Duodenal mucosa (tissue), 2 donors: ENCODE data around the gene ALDH3A1.

Experiments used
- H3K27ac ChIP-seq: one replicate; pipeline ENCODE4 v1.7.0; 2013; ENCODE audit warnings: low read depth, low read length
- H3K27me3 ChIP-seq, 2 donors: one replicate each; pipeline ENCODE4 v1.7.0; 2013; ENCODE audit warnings: low read length in 2 of 2, control low read depth in 1 of 2; ENCODE audit not compliant: insufficient read depth in 2 of 2, control insufficient read depth in 1 of 2
- H3K36me3 ChIP-seq, 2 donors: one replicate each; pipeline ENCODE4 v1.7.0; 2013; ENCODE audit warnings: low read length in 2 of 2, control low read depth in 1 of 2; ENCODE audit not compliant: insufficient read depth in 2 of 2, control insufficient read depth in 1 of 2
- H3K4me1 ChIP-seq, 2 donors: one replicate each; pipeline ENCODE4 v1.7.0; 2013; ENCODE audit warnings: low read length in 2 of 2, control low read depth in 1 of 2; ENCODE audit not compliant: insufficient read depth in 2 of 2, control insufficient read depth in 1 of 2
- H3K4me3 ChIP-seq, 2 donors: one replicate each; pipeline ENCODE4 v1.7.0; 2013; ENCODE audit warnings: low read length in 2 of 2, low read depth in 1 of 2
- H3K9ac ChIP-seq, 2 donors: one replicate each; pipeline ENCODE4 v1.7.0; 2013; ENCODE audit warnings: low read length in 2 of 2, low read depth in 1 of 2
- H3K9me3 ChIP-seq, 2 donors: one replicate each; pipeline ENCODE4 v1.7.0; 2013; ENCODE audit warnings: low read length in 2 of 2, control low read depth in 1 of 2; ENCODE audit not compliant: control insufficient read depth in 1 of 2

Gene ALDH3A1

GRCh38 chr17:19728084-19728495 is 20.0 kb downstream of the ALDH3A1 start:
- Histone ChIP-seq H3K4me1 (peaks cover 15 to 19% of the 10 kb centered on the region in 2 donors), H3K36me3 (no peaks in the 10 kb centered on the region), H3K4me3 (no peak overlapping the region), H3K27me3 (no peaks in the 10 kb centered on the region), H3K9me3 (no peaks in the 10 kb centered on the region), H3K9ac (peak overlapping the region; percentile 30 to 48), H3K27ac (peak overlapping the region; percentile 76)

DNA sequence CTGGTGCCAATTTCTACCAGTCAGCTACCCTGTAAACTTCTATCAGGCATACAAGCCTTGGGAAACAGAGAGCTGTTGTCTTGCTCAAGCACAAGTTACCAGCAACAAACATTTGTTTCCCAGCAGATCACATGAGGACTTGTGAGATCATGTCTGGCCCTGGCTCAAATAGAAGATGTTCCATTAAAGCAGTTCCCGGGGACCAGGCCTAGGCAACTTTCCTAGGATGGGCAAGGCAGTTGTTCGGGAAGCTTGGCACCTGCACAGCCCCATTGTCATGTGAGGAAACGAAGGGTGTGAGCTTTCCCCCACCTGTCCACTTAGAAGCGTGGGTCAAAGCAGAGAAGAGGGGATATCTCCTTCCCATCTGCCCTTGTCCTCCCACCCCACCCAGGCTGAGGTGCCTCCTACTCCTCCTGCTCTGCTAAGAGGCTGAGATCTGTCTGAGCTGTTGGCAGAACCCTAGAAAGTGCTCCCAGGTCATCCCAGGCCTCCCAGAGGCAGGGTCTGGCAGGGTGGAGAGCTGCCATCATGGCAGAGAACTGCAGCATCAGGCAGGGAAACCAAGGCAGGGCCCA is 20.5 kb downstream of the ALDH3A1 start:
- Histone ChIP-seq H3K27me3 (no peaks in the 10 kb centered on the region), H3K9me3 (no peaks in the 10 kb centered on the region), H3K27ac (peak overlapping the region; percentile 76), H3K4me3 (no peak overlapping the region), H3K4me1 (peaks cover 15 to 19% of the 10 kb centered on the region in 2 donors), H3K9ac (peak overlapping the region; percentile 30 to 48), H3K36me3 (no peaks in the 10 kb centered on the region)

DNA sequence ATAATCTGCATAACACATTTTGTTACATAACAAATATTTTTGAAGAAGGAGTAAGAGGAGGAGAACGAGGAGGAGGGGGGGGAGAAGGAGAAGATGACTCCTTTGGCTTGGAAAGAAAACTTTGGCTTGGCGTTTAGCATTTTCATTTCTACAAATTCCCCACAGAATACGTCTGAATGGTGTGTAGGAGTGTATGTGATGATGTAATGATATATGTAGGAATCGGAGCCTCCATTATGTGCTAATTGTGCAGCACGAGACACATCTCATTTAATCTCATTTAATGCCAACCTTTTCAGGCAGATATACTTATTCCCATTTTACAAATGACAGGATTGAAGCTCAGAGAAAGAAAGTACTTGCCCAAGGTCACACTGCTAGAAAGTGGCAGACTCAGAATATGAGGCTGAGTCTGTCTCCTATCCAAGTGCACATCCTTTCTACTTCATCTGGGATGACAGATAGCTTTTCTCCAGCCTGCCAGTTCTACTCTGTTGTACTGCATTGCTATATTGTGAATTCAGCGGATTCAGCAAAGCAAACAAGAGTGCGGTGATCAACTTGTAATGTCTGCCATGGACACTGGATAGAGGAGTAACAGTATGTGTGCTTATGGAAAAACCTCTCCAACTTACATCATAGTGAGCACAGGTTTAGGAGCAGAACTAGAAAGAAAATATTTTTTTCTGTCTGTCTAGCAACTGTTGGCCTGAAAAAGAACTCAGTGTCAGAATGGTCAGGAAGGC is 21.3 kb downstream of the ALDH3A1 start:
- Histone ChIP-seq H3K4me1 (peaks cover 15 to 19% of the 10 kb centered on the region in 2 donors), H3K27ac (peak overlapping the region; percentile 8), H3K36me3 (no peaks in the 10 kb centered on the region), H3K27me3 (no peaks in the 10 kb centered on the region), H3K9ac (no peak overlapping the region), H3K4me3 (no peak overlapping the region), H3K9me3 (no peaks in the 10 kb centered on the region)

DNA sequence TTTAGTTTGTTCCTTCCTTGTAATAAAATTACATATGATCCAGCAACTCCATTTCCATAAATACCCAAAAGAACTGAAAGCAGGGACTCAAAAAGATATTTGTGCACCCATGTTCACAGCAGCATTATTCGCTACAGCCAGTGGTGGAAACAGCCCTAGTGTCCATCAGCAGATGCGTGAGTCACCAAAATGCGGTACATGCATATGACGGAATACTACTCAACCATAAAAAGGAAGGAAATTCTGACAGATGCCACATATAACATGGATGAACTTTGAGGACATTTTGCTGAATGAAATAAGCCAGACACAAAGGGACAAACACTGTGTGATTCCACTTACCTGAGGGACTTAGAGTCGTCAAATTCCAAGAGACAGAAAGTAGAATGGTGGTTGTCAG is 22.6 kb downstream of the ALDH3A1 start:
- Histone ChIP-seq H3K36me3 (no peaks in the 10 kb centered on the region), H3K9me3 (no peaks in the 10 kb centered on the region), H3K4me3 (no peak overlapping the region), H3K27ac (no peak overlapping the region), H3K9ac (no peak overlapping the region), H3K27me3 (no peaks in the 10 kb centered on the region), H3K4me1 (peaks cover 28% of the 10 kb centered on the region in 2 donors)

DNA sequence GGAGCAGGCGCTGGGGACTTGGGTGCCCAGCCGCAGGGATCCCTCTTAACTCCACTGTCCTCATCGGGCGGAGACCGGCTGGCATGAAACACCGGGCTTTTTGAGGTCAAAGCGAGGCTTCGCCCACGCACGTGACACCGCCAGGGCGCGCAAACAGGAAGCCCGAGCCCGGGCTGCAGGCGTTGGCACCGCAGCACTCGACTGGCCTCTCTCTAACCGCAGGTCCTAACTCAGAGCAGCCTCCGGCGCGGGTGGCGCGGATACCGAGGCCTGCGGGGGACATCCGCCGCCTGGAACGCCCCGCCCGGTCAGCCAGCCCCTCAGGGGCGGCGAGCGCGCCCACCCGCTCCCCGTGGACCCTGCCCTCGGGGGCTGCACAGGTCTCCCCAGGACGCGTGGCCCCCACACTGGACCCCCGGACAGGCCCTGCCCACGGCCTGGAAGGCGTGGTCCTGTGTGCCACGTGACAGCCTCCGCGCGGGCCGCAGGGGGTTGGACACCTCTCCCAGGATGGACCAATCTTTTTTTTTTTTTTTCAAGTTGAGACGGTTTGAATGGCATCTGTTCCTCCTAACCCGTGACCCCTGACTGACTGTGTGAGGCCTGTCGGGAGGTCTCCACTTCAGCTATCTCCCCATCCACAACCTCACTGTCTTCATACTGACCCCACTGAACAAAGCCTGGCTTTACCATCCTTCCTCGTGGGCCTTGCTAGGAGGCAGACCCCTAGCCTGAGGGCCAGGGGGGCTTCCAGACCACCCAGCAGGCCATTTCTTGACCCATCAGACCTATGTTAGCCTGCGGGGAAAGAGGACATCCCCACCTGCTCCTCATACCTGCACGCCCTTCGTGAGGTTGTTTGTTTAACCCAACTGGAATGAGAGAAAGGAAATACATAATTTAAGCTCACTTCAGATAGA is 23.3 kb downstream of the ALDH3A1 start:
- Histone ChIP-seq H3K27ac (no peak overlapping the region), H3K9ac (peak overlapping the region in 1 of 2 donors; percentile 6), H3K36me3 (no peaks in the 10 kb centered on the region), H3K9me3 (no peaks in the 10 kb centered on the region), H3K27me3 (no peaks in the 10 kb centered on the region), H3K4me3 (peak overlapping the region; percentile 40 to 54), H3K4me1 (peaks cover 35 to 36% of the 10 kb centered on the region in 2 donors)

- Histone ChIP-seq H3K4me3 (peak overlapping the region in 1 of 2 donors; percentile 40), H3K36me3 (no peaks in the 10 kb centered on the region), H3K27ac (no peak overlapping the region), H3K9me3 (no peaks in the 10 kb centered on the region), H3K4me1 (peaks cover 41 to 42% of the 10 kb centered on the region in 2 donors), H3K27me3 (no peaks in the 10 kb centered on the region), H3K9ac (no peak overlapping the region)
These were observed 24.1 kb downstream of the ALDH3A1 start for GRCh38 chr17:19723964-19724363.

- H3K36me3 ChIP-seq, result no peaks in the 10 kb centered on the region
- no peak overlapping the region for H3K9ac ChIP-seq
- no peaks in the 10 kb centered on the region for H3K9me3 ChIP-seq
- H3K27ac ChIP-seq, result peak overlapping the region; percentile 4
- H3K4me1 ChIP-seq, result peaks cover 48 to 50% of the 10 kb centered on the region in 2 donors
- peak overlapping the region; percentile 21 for H3K4me3 ChIP-seq
- no peaks in the 10 kb centered on the region for H3K27me3 ChIP-seq
These were observed 27.3 kb downstream of the ALDH3A1 start for GRCh38 chr17:19720631-19721426.

GRCh38 chr17:19720210-19720475 is 28.0 kb downstream of the ALDH3A1 start:
- peaks cover 48 to 50% of the 10 kb centered on the region in 2 donors for H3K4me1 ChIP-seq
- H3K9ac ChIP-seq, result no peak overlapping the region
- H3K27ac ChIP-seq, result peak overlapping the region; percentile 18
- no peaks in the 10 kb centered on the region for H3K27me3 ChIP-seq
- H3K36me3 ChIP-seq, result no peaks in the 10 kb centered on the region
- peak overlapping the region; percentile 21 for H3K4me3 ChIP-seq
- H3K9me3 ChIP-seq, result no peaks in the 10 kb centered on the region

DNA sequence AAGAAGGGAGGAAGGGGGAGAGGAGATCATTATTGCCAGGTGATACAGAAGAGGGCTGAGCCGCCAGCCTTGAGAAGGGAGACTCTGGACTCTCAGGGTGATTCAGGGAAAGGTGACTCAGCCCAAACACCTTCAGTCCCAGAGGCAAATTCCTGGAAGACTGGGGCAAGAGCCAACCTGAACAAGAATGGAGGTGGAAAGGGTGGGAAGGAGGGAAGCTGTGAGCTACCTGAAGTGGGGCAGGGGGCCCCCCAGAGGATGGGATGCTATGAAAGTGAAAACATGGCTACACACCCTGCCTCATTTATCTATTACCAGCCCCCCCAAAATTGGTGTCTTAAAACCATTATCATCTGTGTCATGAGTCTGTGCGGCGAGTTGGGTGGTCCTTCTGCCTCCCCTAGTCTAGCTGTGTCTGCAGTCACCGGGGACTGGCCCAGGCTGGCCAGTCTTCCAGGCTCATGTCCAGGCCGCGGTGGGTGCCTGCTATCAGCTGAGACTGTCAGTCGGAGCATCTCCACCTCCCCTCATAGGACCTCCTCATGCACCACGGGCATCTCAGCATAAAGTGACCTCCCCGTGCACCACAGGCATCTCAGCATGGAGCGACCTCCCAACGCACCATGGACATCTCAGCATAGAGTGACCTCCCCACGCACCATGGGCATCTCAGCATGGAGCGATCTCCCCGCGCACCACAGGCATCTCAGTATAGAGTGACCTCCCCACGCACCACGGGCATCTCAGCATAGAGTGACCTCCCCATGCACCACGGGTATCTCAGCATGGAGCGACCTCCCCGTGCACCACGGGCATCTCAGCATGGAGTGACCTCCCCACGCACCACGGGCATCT is 28.5 kb downstream of the ALDH3A1 start:
- H3K9me3 ChIP-seq, result no peaks in the 10 kb centered on the region
- H3K9ac ChIP-seq, result no peak overlapping the region
- H3K27me3 ChIP-seq, result no peaks in the 10 kb centered on the region
- H3K36me3 ChIP-seq, result no peaks in the 10 kb centered on the region
- peak overlapping the region; percentile 18 for H3K27ac ChIP-seq
- H3K4me1 ChIP-seq, result peaks cover 50% of the 10 kb centered on the region in 2 donors
- H3K4me3 ChIP-seq, result peak overlapping the region in 1 of 2 donors; percentile 13
